ENCODE measurements around the gene SIN3B. TPM values are rescaled to one million over a fixed set of nuclear protein-coding genes. Genes with fewer than 3 reads are reported as not detected.

Gene SIN3B
- total and polyA plus RNA-seq, 9 of the 15 experiments (the other 6 are each of a cell fraction or from before 2014, with no cell fraction given) = 0.51 to 34.2 (median 14.3) TPM

DNA sequence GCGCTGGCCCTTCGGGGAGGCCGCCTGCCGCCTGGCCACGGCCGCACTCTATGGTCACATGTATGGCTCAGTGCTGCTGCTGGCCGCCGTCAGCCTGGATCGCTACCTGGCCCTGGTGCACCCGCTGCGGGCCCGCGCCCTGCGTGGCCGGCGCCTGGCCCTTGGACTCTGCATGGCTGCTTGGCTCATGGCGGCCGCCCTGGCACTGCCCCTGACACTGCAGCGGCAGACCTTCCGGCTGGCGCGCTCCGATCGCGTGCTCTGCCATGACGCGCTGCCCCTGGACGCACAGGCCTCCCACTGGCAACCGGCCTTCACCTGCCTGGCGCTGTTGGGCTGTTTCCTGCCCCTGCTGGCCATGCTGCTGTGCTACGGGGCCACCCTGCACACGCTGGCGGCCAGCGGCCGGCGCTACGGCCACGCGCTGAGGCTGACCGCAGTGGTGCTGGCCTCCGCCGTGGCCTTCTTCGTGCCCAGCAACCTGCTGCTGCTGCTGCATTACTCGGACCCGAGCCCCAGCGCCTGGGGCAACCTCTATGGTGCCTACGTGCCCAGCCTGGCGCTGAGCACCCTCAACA, 60.8 kb downstream of the SIN3B start (continued):
- TF ChIP-seq ILK (tag; IDR thresholded peaks at IDR 0.05; ENCODE audit: borderline replicate concordance, low read depth) (no peak), PHF21A (IDR thresholded peaks at IDR 0.05; ENCODE audit: borderline replicate concordance, low read depth) (no peak), ZBTB1 (CRISPR knock-in tag; IDR thresholded peaks at IDR 0.05; ENCODE audit: borderline replicate concordance, low read depth) (peak; percentile 93), SRSF9 (IDR thresholded peaks at IDR 0.05; ENCODE audit: borderline replicate concordance, low read depth, low read length) (no peak), POU5F1 (IDR thresholded peaks at IDR 0.05; ENCODE audit: borderline replicate concordance, low read depth, low read length, partially characterized antibody) (no peak), CBX5 (IDR thresholded peaks at IDR 0.05; ENCODE audit: borderline replicate concordance, low read depth) (no peak; the same call in 1 of the 2 replicates), HMBOX1 (IDR thresholded peaks at IDR 0.05) (no peak), FOXM1 (IDR thresholded peaks at IDR 0.05; ENCODE audit: low read depth) (no peak), FOXM1 (CRISPR knock-in tag; IDR thresholded peaks at IDR 0.05; ENCODE audit: low read depth) (peak; percentile 87), NCOR1 (IDR thresholded peaks at IDR 0.05) (no peak), KLF1 (tag; IDR thresholded peaks at IDR 0.05) (no peak), ZNF384 (IDR thresholded peaks at IDR 0.05; ENCODE audit: low read depth, low read length) (no peak), BRF2 (IDR thresholded peaks at IDR 0.05; ENCODE audit: borderline replicate concordance, insufficient read depth, insufficient read length) (no peak), CBX3 (IDR thresholded peaks at IDR 0.05; ENCODE audit: borderline replicate concordance in 1 of 2, low read length in 2 of 2) (no peak), TFAM (CRISPR knock-in tag; conservative IDR thresholded peaks at IDR 0.05) (no peak), SIRT6 (IDR thresholded peaks at IDR 0.05; ENCODE audit: low read depth, low read length) (no peak), NRF1 (conservative IDR thresholded peaks at IDR 0.05 in 1 of 2, IDR thresholded peaks at IDR 0.05 in 1 of 2) (peak in 1 of 2 experiments; percentile 46; a peak in 3 of 4 replicates), TAF9B (IDR thresholded peaks at IDR 0.05; ENCODE audit: partially characterized antibody) (no peak), ZNF143 (CRISPR knock-in tag; IDR thresholded peaks at IDR 0.05) (no peak), POLR3G (IDR thresholded peaks at IDR 0.05; ENCODE audit: extremely low read depth, insufficient read length, insufficient replicate concordance) (no peak), NFATC3 (IDR thresholded peaks at IDR 0.05) (no peak), ZNF175 (CRISPR knock-in tag; IDR thresholded peaks at IDR 0.05; ENCODE audit: low read depth) (peak; percentile 83; the same call in 1 of the 2 replicates), TCF7 (IDR thresholded peaks at IDR 0.05; ENCODE audit: borderline replicate concordance) (no peak), POLR2A (conservative IDR thresholded peaks at IDR 0.05) (no peak), FOXJ2 (tag; IDR thresholded peaks at IDR 0.05) (no peak), MXI1 (IDR thresholded peaks at IDR 0.05; ENCODE audit: low read depth, low read length) (no peak), ELF2 (CRISPR knock-in tag; IDR thresholded peaks at IDR 0.05) (no peak)
- TF ChIP-seq, protein P1, sequence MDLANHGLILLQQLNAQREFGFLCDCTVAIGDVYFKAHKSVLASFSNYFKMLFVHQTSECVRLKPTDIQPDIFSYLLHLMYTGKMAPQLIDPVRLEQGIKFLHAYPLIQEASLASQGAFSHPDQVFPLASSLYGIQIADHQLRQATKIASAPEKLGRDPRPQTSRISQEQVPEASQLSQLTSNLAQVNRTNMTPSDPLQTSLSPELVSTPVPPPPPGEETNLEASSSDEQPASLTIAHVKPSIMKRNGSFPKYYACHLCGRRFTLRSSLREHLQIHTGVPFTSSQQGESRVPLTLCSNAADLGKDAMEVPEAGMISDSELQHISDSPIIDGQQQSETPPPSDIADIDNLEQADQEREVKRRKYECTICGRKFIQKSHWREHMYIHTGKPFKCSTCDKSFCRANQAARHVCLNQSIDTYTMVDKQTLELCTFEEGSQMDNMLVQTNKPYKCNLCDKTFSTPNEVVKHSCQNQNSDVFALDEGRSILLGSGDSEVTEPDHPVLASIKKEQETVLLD (IDR thresholded peaks at IDR 0.05) = no peak
